GM18870 (cell line): ENCODE data around the gene TNFSF8.
A peak's percentile ranks its signal among the peaks of the same experiment; 100 is the strongest.

Source experiments
- ATAC-seq: cut with Tn5 transposase; IDR thresholded peaks from one replicate; pipeline ENCODE4 v1.9.1; 2021; ENCODE audit warnings: moderate library complexity; ENCODE audit not compliant: unreplicated experiment

Gene TNFSF8

DNA sequence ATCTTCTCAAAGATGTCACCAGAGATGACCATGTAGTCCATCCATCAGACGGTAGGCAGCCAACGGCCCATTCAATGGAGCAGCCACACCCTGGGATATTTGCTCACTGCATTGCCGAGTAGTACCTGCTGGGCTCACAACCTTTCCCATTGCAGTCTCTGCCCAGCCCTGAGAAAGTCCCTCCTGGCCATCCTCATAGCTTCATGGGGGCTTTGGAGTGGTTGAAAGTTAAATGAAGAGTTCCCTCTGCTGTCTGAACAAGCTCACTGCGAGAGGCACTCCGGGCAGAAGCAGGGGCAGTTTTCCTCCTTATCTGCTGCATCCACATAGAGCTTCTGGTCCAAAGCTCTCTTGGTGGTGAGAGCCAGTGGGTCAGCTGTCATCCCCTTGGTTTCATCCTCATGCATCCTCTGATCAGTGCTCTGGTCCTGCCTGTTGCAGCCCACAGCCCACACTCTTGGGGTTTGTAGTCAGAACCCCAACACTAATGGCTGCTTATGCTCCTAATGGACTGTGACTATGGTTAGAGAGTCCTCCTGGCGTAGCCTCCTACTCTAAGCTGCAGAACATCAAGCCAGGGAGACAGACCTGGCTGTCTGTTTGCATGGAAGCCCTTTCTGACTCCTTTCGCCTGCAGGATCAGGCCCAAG lies 23.3 kb downstream of the TNFSF8 start:
- no peak for ATAC-seq

DNA sequence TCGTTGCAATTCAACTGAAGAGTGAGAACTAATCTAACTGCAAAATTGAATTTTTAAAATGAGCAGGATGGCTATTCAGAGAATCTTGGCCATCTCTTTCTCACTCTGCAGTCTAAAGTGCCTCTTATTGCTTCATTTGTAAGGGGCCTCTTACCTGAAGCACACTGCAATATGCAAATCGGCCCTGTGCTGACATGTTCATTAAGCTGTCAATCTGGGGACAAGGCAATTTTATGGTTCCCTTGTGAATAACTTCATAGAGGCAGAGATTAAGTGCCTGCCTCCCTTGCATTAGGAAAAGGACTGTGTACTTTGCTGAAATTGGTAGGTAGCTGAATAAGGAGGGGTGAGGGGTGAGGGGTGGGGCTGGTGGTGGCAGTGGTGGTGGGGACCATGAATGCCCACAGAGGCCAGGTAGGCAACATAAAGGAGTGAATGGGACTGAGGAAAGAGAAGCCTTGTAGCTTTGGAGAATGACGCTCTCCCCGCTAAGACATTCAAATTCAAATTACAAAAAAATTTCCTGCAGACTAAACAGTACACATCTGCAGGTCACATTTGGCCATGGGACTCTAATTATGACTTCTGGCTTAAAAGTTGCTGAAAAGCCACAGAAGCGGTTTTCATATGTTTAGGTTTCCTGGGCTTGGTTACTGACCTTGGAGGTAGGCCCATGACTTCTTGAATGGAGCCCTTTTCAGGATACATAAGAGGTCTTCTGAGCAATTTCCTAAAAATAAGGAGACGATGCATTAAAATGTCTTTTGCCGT lies 25.0 kb downstream of the TNFSF8 start:
- ATAC-seq, result no peak

DNA sequence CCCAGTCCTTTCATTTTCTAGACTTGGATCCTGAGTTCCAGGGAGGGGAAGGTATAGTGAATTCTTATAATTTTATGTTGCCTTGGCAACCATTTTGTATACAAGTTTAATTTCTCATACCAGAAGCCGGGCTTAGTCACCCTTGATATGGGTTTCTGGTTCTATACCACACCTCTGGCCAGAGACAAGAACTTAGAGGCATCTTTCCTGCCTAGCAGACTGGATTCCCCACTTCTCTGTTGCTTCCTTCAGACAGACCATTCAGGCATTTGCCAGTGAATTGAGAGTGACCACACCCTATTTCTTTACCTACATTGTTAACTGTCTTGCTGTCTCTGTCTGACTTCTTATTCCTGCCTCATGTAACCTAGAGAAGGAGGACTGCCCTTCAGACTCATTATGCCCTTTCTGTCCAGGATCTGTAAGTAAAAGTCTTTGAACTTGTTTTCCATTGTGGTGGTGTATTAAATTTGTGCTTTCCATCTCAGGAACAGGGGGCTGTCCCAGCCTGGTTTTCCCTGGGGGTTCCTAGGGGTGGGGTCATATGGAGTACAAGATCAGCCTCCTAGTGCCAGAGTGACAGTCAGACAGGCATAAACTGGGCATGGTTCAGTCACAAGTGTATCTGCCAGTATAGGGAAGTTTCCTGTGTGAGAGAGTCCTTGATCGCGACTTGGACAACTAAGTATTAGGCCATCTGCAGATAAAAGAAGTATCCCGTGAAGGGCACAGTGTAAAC lies 27.4 kb downstream of the TNFSF8 start:
- ATAC-seq, result no peak

DNA sequence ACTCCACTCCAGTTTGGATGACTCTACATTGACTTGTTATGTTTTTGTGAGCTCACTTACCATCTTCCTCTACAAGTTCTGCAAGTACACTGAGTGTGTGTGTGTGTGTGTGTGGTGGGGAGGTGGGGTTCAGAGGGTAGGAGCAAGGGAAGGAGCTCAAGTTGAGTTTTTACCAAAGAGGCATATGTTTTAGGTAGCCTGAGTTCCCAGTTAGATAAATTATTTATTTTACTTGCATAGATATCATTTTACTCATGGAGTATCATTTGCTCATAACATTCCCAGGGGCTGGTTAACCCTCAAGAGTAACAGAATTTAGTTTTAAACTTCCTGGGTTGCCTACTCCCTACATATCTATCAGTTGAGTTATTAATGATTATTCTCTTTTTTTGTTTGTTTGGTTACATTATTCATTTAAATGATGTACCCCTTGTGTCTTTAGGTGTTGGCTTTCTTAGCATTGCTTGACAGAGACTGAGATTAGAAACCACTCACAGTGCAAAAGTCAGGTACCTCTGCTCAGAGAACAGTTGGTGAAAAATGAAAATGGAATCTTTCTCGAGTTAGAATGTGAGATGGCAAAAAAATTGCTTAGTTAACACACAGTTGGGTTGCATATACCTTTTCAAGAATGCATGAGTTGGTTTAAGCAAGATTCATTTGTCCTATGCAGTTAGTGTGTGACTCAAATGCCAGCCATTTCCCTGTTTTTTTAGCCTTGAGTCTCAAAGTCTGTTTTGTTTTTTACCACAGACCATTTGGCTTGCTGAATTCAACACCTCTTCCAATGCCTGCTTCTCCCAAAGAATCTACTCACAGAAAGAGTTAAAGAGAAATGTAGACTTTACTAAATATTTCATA lies 29.2 kb downstream of the TNFSF8 start:
- ATAC-seq, result no peak

DNA sequence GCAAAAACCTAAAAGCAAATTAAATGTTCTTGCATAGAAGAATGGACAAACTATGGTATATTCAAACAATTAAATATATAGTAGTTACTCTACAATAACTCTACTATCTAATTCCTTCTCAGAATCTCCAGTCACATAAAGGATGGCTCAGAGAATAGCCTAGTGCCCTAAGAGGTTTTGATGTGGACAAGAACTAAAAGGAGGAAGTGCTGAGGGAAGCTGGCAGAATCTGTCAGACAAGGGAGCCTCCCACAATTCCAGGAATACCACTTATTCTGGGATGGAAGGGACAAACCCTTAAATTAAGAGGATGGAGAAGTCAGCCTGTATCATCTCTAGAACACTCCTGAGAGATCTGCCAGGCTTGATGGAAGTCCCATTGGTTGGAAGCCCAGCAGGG lies 30.4 kb downstream of the TNFSF8 start:
- ATAC-seq, result no peak

DNA sequence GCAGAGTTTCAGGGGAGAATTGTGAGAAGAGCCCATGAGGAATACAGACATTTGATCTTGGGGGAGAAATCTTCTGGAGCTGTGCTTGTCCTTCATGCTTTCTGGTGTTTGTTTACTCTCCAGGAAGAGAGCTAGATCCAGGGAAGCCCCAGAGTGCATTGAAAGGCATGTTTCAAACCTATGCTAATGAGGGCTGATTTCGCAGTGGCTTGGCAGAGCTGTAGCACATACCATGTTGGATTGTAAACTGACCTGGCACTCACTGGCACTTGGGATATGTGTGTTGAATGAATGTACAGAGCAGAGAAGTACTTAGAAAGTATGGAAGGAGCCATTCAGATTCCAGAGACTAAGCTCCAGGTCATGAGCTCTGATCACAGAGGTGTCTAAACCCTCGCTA lies 30.9 kb downstream of the TNFSF8 start:
- ATAC-seq, result no peak

DNA sequence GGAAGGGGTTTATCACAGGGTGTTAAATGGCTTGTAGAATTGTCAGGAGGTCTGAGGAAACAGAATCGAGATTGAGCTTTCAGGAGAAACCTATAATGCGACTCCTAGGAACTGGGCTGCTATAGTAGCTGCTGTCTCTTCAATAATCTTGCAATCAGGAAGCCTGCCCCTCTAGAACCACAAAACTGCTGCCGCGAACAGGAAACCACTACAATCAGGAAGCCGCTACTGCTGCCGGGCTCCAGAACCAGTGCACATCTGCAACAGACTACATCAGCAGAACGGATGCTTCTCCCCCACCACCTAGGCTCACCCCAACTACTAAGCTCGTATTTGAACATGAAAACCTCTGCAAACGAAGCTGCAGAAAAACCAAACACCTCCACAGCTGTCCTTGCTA lies 31.6 kb downstream of the TNFSF8 start:
- ATAC-seq, result peak; percentile 54

DNA sequence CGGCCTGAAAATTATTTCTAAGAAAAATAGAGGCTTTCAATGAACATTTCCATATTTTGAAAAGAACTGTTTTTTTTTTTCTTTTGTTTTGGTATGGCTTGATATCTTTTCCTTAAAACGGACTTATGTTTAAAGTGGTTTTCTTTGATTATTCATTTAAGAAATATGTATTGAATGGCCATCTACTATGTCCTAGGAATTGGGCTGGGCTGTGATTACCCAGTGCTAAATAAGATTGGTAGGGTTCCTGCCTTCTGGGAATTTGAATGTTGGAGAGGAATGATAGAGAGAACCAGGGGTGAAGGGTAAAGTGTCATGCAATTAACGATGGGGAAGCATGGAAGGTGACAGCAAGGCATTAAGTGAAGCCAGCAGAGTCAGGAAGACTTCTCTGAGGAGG lies 33.2 kb downstream of the TNFSF8 start:
- no peak for ATAC-seq

DNA sequence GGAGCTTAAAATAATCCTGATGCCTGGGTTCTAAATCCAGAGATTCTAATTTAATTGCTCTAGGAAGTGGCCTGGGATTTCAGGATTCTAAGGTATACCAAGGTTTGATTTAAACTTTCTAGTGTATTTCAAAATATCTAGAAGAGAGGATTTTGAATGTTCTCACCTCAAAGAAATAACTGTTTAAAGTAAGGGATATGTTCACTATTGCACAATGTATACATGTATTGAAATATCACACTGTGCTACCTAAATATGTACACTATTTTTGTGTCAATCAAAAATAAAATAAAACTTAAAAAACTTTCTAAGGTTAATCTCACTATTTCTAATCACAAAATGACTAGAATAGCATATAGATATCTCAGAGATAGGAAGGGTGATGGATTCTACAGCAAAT lies 34.0 kb downstream of the TNFSF8 start:
- ATAC-seq, result no peak

DNA sequence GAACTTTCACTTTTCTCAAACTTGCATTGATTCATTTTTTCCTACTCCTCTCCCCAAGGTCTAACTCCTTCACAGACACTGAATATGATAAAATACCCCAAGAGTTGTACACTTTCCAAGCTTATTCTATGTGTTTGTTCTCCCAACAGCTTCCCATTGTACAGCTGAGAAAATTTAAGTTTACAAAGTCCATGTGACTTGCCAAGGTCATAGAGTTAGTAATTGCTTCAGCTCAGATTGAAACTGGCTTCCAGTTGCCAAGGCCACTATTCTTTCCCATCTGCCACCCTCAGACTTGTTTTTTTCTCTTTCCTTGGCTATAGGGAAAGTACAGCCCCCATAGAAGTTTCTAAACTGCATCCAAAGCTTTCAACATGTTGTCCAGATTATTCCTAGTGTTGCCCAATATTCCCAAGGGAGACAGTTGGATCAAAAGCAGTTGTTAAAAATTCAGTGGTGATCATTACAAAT lies 34.8 kb downstream of the TNFSF8 start:
- no peak for ATAC-seq

DNA sequence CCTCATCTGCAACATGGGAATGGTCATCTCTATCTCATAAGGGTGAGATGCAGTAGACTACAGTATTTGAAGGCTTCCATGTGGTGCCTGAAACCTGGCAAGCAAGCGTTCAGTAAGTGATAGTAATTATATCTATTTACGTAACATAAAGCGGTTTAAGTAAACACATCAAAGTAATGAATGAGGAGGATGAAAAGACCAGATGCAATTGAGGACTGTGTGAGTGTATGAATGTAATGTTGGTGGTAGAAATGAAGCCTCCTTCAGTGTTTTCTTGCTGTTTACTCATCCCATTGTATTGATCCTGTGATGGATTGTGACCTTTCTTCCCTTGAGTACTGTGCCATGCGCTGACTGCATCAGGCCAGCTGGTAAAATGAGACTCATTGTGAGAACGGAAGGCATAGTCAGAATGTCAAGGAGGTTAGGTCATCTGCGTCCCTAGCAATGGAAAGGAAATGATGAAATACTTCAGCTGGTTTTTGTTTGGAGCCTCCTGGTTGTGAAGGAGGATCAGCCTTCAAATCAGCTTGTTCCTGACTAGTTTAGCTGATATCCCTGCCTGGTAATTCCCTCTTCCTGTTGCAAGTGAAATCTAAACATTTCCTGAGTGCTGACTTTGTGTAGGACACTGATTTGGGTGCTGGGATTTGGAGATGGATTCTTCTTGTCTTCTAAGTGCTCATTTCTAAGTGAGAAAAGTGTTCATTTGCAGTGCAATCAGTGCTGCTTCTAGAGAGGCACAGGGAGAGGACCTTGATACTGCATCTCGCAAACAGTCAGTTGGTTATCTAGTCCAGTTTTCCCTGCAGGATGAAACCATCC lies 35.6 kb downstream of the TNFSF8 start:
- no peak for ATAC-seq

DNA sequence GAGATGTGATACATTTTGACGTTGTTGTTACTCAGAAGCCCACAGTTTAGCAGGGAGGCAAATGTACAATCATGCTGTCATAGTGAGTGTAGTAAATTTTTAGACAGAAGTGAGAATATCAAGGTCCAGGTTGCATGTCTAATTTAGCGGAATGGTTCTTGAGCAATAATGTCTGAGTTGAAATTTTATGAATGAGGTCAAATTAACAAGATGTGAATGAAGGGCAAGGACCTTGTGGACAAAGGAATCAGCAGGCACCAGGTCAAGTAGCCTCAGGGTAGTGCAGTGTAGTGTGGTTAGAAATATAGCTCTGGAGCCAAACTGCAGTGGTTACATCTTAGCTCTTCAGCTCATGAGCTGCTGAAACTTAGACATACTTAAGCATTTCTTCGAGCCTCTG lies 36.2 kb downstream of the TNFSF8 start:
- no peak for ATAC-seq

DNA sequence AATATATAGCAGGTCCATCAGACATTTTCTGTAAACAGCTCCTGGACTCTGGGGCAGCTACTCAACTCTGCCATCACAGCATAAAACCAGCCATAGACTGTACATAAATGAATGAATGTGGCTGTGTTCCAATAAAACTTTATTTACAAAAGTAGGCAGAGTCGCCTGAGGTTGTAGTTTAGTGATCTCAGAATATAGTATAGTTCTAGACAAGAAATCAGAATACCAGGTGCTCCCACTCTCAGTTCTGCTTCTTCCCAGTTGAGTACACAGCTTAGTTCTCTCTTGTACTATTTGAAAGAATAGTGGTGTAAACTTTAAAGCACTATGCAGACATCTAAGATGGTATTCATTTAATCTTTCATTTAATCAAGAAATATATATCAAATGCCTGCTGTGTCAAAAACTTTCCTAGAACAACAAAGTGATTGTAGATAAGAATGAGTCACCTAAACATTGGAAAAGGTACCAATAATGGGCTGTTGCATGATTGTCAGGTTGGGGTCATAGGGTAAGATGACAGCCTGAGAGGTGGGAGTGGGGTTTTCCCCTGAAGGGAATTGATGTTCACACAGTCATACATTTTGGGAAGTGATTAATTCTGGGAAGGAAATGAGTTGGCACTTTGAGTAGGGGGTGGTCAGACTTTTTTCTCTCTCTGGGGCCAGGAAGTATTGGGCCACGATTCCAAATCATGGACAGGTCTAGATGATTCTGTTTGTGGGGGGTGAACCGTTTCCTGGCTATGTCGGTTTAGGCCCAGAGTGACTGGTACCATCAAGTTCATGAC lies 37.0 kb downstream of the TNFSF8 start:
- no peak for ATAC-seq

DNA sequence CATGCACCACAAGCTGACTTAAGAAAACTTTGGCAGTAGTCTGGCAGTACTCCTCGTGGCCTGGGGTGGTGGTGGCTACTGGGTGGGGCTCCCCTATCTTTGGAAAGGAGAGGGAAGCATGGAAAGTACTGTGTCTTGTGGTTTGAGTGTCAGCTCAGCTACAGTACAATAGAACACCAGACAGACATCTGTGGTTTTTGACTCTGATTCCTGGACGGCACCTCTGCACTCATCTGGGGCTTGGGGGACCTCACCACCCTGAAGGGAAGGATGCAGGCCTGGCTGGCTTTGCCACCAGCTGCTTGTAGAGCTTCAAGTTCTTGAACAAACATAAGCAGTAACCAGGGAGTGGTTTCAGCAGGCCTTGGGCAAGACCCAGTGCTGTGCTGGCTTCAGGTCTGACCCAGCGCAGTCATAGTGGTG lies 40.6 kb downstream of the TNFSF8 start:
- ATAC-seq, result no peak

DNA sequence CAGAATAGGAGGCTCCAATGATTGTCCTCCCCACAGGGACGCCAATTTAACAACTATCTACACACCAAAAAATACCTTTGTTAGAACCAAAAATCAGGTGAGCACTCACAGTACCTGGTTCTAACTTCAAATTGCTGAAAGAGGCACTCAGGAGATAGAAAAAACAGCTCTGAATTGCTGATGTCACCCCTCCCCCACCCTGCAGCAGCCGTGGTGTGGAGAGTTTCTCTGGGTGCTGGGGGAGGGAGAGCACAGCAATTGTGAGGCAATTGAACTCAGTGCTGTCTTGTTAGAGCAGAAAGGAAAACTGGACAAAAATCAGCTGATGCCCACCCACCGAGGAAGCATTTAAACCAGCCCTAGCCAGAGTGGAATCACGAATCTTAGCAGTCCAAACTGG lies 41.8 kb downstream of the TNFSF8 start:
- no peak for ATAC-seq

DNA sequence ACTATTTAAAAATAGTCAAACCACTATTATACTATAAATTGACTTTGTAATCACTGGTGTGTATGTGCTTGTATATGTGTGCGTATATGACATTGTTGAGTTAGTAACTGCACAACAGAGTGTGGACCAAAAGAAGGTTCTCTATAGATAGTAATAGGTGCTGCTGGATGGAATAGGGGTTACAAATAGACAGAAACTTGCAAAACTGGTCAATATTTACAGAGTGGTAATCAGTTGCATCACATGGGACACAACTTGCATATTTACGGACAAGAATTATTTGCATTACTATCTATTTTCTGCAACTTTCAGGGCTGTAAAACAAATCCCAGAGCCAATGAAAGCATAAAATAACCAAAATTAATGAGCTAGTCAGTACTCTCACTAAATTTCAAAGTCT lies 42.4 kb downstream of the TNFSF8 start:
- no peak for ATAC-seq

DNA sequence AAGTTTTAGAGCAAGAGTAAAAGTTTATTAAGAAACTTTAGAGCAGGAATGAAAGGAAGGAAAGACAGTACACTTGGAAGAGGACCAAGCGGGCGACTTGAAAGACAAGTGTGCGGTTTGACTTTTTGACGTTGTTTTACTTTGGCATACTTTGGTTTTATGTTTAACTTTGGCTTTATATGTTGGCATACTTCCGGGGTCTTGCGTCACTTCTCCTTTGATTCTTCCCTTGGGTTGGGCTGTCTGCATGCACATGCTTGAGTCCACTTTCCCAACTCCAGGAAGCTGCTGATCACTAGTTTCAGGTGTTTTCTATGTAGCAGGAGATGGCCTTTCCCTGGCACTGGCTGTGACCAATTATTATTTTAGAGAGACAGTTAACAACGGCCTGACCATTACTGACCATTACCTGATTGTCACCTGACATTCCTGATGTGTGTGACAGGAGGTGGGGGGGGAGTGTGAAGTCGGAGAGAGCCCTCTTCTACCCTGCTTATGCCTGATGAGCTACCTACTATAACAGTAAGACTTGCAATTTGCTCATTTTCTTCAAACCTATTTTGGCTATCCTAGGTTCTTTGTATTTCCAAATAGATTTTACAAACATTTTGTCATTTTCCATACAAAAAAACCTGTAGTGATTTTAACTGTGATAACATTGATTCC lies 45.5 kb downstream of the TNFSF8 start:
- no peak for ATAC-seq

DNA sequence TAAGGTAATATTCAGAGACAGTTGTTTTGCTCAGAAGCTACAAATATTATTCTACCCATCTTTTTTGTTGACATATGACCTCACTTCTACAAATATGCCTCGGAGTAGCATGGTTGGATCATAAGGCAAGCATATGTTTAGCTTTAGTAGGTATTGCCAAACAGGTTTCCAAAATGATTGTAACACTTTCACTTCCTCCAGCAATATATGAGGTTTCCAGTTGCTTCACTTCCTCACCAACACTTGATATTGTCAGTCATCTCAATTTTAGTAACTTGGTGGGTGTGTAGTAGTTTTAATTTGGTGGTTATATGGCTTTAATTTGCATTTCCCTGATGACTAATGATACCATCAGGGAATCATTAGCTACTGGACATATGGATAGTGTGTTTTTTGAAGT lies 46.7 kb downstream of the TNFSF8 start:
- no peak for ATAC-seq

DNA sequence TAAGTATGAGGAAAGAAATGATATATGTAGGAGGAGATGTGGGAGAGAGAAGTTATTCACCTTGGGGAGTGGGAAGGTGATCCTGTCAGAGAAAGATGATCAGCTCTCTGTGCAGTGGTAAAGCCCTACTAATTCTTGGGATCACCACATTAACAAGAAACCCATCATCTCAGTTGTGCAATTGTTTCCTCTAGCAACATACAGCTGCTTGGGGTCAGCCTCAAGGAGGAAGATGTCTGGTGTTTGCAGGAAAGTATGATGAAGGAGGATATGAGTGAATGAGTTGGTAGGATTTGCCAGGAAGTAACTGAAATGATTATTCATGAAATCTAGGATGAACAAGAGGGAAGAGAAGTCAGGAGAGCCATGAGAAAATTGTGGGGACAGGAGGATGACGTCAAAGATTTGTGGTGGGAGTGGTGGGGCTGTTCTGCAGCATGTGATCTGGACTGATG lies 50.1 kb downstream of the TNFSF8 start:
- ATAC-seq, result no peak
